Memory B cell (primary cell): ENCODE results near the gene LARP4B.

Experiments
- ATAC-seq: fragments of 150-1000 bp; cut with Tn5 transposase; 2 replicates; pipeline ENCODE4 v1.10.0; 2021; ENCODE audit warnings: low read depth, mild to moderate bottlenecking, moderate library complexity
- DNase-seq, 2 donors: peaks; one replicate each; pipeline ENCODE4 v3.0.0; 2022; ENCODE audit warnings: low spot score in 2 of 2
- H3K27ac Mint-ChIP-seq: one replicate; pipeline ENCODE4 v1.8.0; 2022; ENCODE audit warnings: mild to moderate bottlenecking, moderate library complexity, mixed read lengths
- H3K27me3 Mint-ChIP-seq: one replicate; pipeline ENCODE4 v1.8.0; 2022; ENCODE audit warnings: mixed read lengths
- H3K36me3 Mint-ChIP-seq: one replicate; pipeline ENCODE4 v1.8.0; 2022; ENCODE audit warnings: mild to moderate bottlenecking, mixed read lengths
- H3K4me1 Mint-ChIP-seq: one replicate; pipeline ENCODE4 v1.8.0; 2022; ENCODE audit warnings: mixed read lengths
- H3K4me3 Mint-ChIP-seq: one replicate; pipeline ENCODE4 v1.8.0; 2022; ENCODE audit warnings: mild to moderate bottlenecking, moderate library complexity, mixed read lengths
- H3K9me3 Mint-ChIP-seq: one replicate; pipeline ENCODE4 v1.8.0; 2022; ENCODE audit warnings: mixed read lengths

The LARP4B gene

GRCh38 chr10:790821-791551, 140.5 kb downstream of the LARP4B start:
- H3K4me1 Mint-ChIP-seq, result no peaks in the 10 kb centered on the region
- no peaks in the 10 kb centered on the region for H3K36me3 Mint-ChIP-seq
- H3K27ac Mint-ChIP-seq, result no peak overlapping the region
- no peaks in the 10 kb centered on the region for H3K9me3 Mint-ChIP-seq
- DNase-seq (no peak), ATAC-seq (no peak)
- no peak overlapping the region for H3K4me3 Mint-ChIP-seq
- peaks cover 2% of the 10 kb centered on the region for H3K27me3 Mint-ChIP-seq

GRCh38 chr10:789831-790701, 141.4 kb downstream of the LARP4B start:
- ATAC-seq (no peak), DNase-seq (no peak)
- no peaks in the 10 kb centered on the region for H3K4me1 Mint-ChIP-seq
- H3K27me3 Mint-ChIP-seq, result peaks cover 7% of the 10 kb centered on the region
- no peak overlapping the region for H3K4me3 Mint-ChIP-seq
- no peaks in the 10 kb centered on the region for H3K9me3 Mint-ChIP-seq
- no peaks in the 10 kb centered on the region for H3K36me3 Mint-ChIP-seq
- H3K27ac Mint-ChIP-seq, result no peak overlapping the region

- ATAC-seq, result peak; percentile 49
- Mint-ChIP-seq H3K36me3 (no peaks in the 10 kb centered on the region), H3K27ac (no peak overlapping the region), H3K9me3 (no peaks in the 10 kb centered on the region), H3K4me3 (peak overlapping the region; percentile 61), H3K27me3 (peaks cover 7% of the 10 kb centered on the region), H3K4me1 (no peaks in the 10 kb centered on the region)
- DNase-seq, result no peak
Observed at GRCh38 chr10:788796-789748, 142.4 kb downstream of the LARP4B start.

GRCh38 chr10:787933-788651, 143.4 kb downstream of the LARP4B start:
- Mint-ChIP-seq H3K4me3 (no peak overlapping the region), H3K36me3 (no peaks in the 10 kb centered on the region), H3K4me1 (no peaks in the 10 kb centered on the region), H3K27me3 (peaks cover 9% of the 10 kb centered on the region), H3K9me3 (no peaks in the 10 kb centered on the region), H3K27ac (no peak overlapping the region)
- ATAC-seq (no peak), DNase-seq (no peak)

GRCh38 chr10:786633-787474, 144.7 kb downstream of the LARP4B start:
- Mint-ChIP-seq H3K27me3 (peaks cover 9% of the 10 kb centered on the region), H3K4me1 (no peaks in the 10 kb centered on the region), H3K27ac (no peak overlapping the region), H3K4me3 (no peak overlapping the region), H3K36me3 (no peaks in the 10 kb centered on the region), H3K9me3 (no peaks in the 10 kb centered on the region)
- ATAC-seq (no peak), DNase-seq (no peak)

- H3K27ac Mint-ChIP-seq, result no peak overlapping the region
- no peak for ATAC-seq
- H3K27me3 Mint-ChIP-seq, result peaks cover 10% of the 10 kb centered on the region
- DNase-seq, result no peak
- H3K9me3 Mint-ChIP-seq, result no peaks in the 10 kb centered on the region
- no peak overlapping the region for H3K4me3 Mint-ChIP-seq
- no peaks in the 10 kb centered on the region for H3K4me1 Mint-ChIP-seq
- no peaks in the 10 kb centered on the region for H3K36me3 Mint-ChIP-seq
Observed at GRCh38 chr10:785861-786214, 145.7 kb downstream of the LARP4B start.

- peak overlapping the region; percentile 59 for H3K4me3 Mint-ChIP-seq
- peak; percentile 19 for ATAC-seq
Observed at GRCh38 chr10:785089-785860, 146.2 kb downstream of the LARP4B start.

GRCh38 chr10:784403-785088, 147.0 kb downstream of the LARP4B start:
- Mint-ChIP-seq H3K9me3 (no peaks in the 10 kb centered on the region), H3K4me3 (peak overlapping the region; percentile 59), H3K4me1 (no peaks in the 10 kb centered on the region), H3K27me3 (peaks cover 19% of the 10 kb centered on the region), H3K36me3 (no peaks in the 10 kb centered on the region), H3K27ac (no peak overlapping the region)
- no peak for DNase-seq
- peak; percentile 44 for ATAC-seq

More at GRCh38 chr10:785089-785860, 146.2 kb downstream of the LARP4B start:
- Mint-ChIP-seq H3K9me3 (no peaks in the 10 kb centered on the region), H3K36me3 (no peaks in the 10 kb centered on the region), H3K27me3 (peaks cover 11% of the 10 kb centered on the region), H3K27ac (no peak overlapping the region), H3K4me1 (no peaks in the 10 kb centered on the region)
- no peak for DNase-seq

- H3K27me3 Mint-ChIP-seq, result peaks cover 23% of the 10 kb centered on the region
- H3K36me3 Mint-ChIP-seq, result no peaks in the 10 kb centered on the region
- H3K9me3 Mint-ChIP-seq, result no peaks in the 10 kb centered on the region
- H3K4me1 Mint-ChIP-seq, result no peaks in the 10 kb centered on the region
- H3K4me3 Mint-ChIP-seq, result no peak overlapping the region
- DNase-seq, result no peak
- H3K27ac Mint-ChIP-seq, result no peak overlapping the region
- no peak for ATAC-seq
Observed at GRCh38 chr10:782751-783648, 148.5 kb downstream of the LARP4B start.

- no peak for ATAC-seq
- DNase-seq, result no peak
- no peak overlapping the region for H3K4me3 Mint-ChIP-seq
- no peak overlapping the region for H3K27ac Mint-ChIP-seq
- H3K36me3 Mint-ChIP-seq, result no peaks in the 10 kb centered on the region
- peaks cover 21% of the 10 kb centered on the region for H3K27me3 Mint-ChIP-seq
- no peaks in the 10 kb centered on the region for H3K4me1 Mint-ChIP-seq
- no peaks in the 10 kb centered on the region for H3K9me3 Mint-ChIP-seq
Observed at GRCh38 chr10:780536-781524, 150.7 kb downstream of the LARP4B start.
